ENCODE data around the gene APOC3. TPM values are rescaled to one million over a fixed set of nuclear protein-coding genes. Genes with fewer than 3 reads are reported as not detected.

The APOC3 gene
- total RNA-seq, 1 experiment from 2014 or later = not detected

DNA sequence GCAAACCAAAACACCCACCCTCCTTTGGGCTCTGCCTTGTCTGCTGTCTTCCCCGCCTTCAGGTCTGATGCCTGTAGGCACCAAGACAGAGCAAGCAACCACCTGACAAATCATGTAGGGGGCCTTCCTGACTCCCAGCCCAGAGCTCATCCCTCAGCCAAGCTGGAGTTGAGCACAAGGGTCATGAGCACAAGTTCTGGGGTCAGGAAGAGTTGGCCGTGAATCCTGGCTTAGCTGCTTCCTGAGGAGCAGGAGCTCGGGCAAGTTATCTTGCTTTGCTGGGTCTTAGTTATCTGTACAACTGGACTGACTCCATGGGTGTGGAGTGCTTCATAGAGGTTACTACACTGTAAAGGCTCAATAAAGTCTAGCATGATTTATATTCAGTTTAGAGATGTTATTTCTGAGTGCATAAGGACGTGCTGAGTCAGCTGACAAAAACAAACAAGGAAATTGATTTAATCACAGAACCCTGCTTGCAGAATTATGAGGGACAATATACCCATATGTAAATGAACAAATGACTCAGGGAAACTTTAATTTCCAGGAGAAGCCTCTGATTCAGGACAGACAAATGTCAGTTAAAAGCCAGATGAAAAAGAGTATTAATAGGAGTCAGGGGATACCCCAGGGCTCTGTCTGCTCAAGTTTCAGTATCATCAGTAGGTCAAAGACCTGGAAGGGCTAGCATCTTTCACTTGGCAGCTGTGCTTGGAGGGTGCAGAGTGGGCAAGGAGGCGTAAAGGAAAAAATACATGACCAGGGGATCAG, 22.7 kb downstream of the APOC3 start:
- no peak overlapping the region for H2BK12ac ChIP-seq (ENCODE audit: insufficient read length, low read depth, low read length)
- no peak overlapping the region for H2BK5ac ChIP-seq (ENCODE audit: insufficient read length, low read length)
- H2BK20ac ChIP-seq (ENCODE audit: low read depth, low read length, poor library complexity, severe bottlenecking) = no peak overlapping the region
- H3K14ac ChIP-seq (ENCODE audit: insufficient read depth, low read length) = no peak overlapping the region
- H3K23ac ChIP-seq (ENCODE audit: insufficient read length, low read depth, low read length) = no peak overlapping the region
- H3K9ac ChIP-seq (ENCODE audit: extremely low read depth, insufficient read length, low read length) = no peak overlapping the region
- TF ChIP-seq, protein P1, sequence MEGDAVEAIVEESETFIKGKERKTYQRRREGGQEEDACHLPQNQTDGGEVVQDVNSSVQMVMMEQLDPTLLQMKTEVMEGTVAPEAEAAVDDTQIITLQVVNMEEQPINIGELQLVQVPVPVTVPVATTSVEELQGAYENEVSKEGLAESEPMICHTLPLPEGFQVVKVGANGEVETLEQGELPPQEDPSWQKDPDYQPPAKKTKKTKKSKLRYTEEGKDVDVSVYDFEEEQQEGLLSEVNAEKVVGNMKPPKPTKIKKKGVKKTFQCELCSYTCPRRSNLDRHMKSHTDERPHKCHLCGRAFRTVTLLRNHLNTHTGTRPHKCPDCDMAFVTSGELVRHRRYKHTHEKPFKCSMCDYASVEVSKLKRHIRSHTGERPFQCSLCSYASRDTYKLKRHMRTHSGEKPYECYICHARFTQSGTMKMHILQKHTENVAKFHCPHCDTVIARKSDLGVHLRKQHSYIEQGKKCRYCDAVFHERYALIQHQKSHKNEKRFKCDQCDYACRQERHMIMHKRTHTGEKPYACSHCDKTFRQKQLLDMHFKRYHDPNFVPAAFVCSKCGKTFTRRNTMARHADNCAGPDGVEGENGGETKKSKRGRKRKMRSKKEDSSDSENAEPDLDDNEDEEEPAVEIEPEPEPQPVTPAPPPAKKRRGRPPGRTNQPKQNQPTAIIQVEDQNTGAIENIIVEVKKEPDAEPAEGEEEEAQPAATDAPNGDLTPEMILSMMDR (conservative IDR thresholded peaks at IDR 0.05) = no peak
- H3K56ac ChIP-seq (ENCODE audit: insufficient read length, low read depth, low read length) = no peak overlapping the region
- H3K79me1 ChIP-seq (ENCODE audit: insufficient read depth, low read depth, low read length, poor library complexity, severe bottlenecking) = no peaks in the 10 kb centered on the region
- H4K5ac ChIP-seq (ENCODE audit: insufficient read length, low read depth, low read length) = no peak overlapping the region
- H4K20me1 ChIP-seq (ENCODE audit: control insufficient read depth, insufficient read depth, insufficient read length) = no peaks in the 10 kb centered on the region
- no CpG with 5 or more reads among the region's 5 CpGs for WGBS (ENCODE audit: extremely low coverage, insufficient read length, low lambda C conversion rate)
- Mint-ChIP-seq H3K36me3 (ENCODE audit: insufficient read depth in 1 of 3, low read depth in 3 of 3) (peaks cover 11 to 39% (median 33%) of the 10 kb centered on the region in 3 experiments), H3K27ac (no peak overlapping the region), H3K9me3 (no peaks in the 10 kb centered on the region), H3K4me3 (no peak overlapping the region), H3K27me3 (ENCODE audit: low read depth) (no peaks in the 10 kb centered on the region), H3K4me1 (no peaks in the 10 kb centered on the region)
- no peak overlapping the region for H2AK5ac ChIP-seq (ENCODE audit: insufficient read length, low read length)
- no peak overlapping the region for H3K27ac ChIP-seq (ENCODE audit: insufficient read length, low read depth, low read length)
- H4K91ac ChIP-seq (ENCODE audit: insufficient read length, low read depth, low read length) = no peak overlapping the region
- H3K23me2 ChIP-seq (ENCODE audit: insufficient read length, low read depth, low read length, poor library complexity, severe bottlenecking) = no peaks in the 10 kb centered on the region
- H3K4ac ChIP-seq (ENCODE audit: low read depth, low read length) = no peak overlapping the region
- no peaks in the 10 kb centered on the region for H3K27me3 ChIP-seq (ENCODE audit: insufficient read depth, low read length)
- no peak overlapping the region for H4K8ac ChIP-seq (replicated peaks; ENCODE audit: insufficient read length, low read depth, low read length)
- H2BK120ac ChIP-seq (ENCODE audit: low read depth, low read length, poor library complexity, severe bottlenecking) = no peak overlapping the region
- H2BK15ac ChIP-seq (ENCODE audit: low read depth, low read length) = no peak overlapping the region
- no peak overlapping the region for H2AFZ ChIP-seq (ENCODE audit: low read length)
- H3K79me2 ChIP-seq (ENCODE audit: insufficient read depth, low read length) = no peaks in the 10 kb centered on the region
- H3K4me2 ChIP-seq (ENCODE audit: insufficient read depth, insufficient read length, low read length) = no peak overlapping the region
- no peak overlapping the region for H3K18ac ChIP-seq (ENCODE audit: insufficient read length, low read depth, low read length)
- H3K9me3 ChIP-seq (ENCODE audit: control insufficient read depth, low read depth, low read length) = no peaks in the 10 kb centered on the region
- no peak for DNase-seq
- no peaks in the 10 kb centered on the region for H3K4me1 ChIP-seq (ENCODE audit: insufficient read depth, low read length)
- no peak overlapping the region for H3T11ph ChIP-seq (ENCODE audit: low read length)
